VCaP (cell line): Measurements from ENCODE around the gene RASA3.
"Not testable (repeated sequence)": the region's sequence is repeated elsewhere in the genome, so short reads cannot be mapped to it uniquely, and the experiment has no call there.

Experiments
- H3K27ac ChIP-seq: fragments of 450-650 bp; 2 replicates; pipeline ENCODE4 v1.5.1; 2017
- CTCF ChIP-seq: fragments of 450-650 bp; conservative IDR thresholded peaks from 2 replicates; pipeline ENCODE4 v1.5.1; 2017; ENCODE audit warnings: mild to moderate bottlenecking, moderate library complexity

The RASA3 gene

GRCh38 chr13:114100446-114101357 is 31.7 kb downstream of the RASA3 start:
- no peak overlapping the region for H3K27ac ChIP-seq
- no peak for TF ChIP-seq CTCF

DNA sequence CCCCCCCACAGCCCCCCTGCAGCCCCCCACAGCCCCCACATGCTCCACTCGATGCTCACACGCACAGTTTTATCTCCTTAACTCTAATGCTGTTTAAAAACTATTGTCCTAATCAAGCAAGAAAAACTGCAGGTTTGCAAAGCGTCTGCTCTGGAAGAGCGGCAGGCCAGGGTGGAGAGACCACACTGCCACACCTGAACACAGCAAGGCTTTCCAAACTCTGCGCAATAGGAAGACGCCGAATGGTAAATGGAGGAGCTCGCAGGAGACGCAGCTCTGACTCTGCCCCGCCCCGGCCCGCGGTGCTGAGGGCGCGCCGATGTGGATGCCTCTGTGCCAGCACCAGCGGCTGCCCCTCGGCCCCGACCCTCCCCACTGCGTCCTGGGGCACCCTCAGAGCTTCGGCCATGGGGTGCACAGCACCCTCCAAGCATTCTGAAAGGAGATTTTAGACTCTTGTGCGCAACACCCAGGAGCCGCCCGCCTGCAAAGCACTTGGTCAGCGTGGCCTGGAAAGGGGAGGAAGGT is 32.4 kb downstream of the RASA3 start:
- no peak overlapping the region for H3K27ac ChIP-seq

GRCh38 chr13:114099191-114099590 is 33.2 kb downstream of the RASA3 start:
- TF ChIP-seq CTCF = no peak
- no peak overlapping the region for H3K27ac ChIP-seq

More for the DNA sequence above, 32.4 kb downstream of the RASA3 start:
- TF ChIP-seq CTCF = no peak

DNA sequence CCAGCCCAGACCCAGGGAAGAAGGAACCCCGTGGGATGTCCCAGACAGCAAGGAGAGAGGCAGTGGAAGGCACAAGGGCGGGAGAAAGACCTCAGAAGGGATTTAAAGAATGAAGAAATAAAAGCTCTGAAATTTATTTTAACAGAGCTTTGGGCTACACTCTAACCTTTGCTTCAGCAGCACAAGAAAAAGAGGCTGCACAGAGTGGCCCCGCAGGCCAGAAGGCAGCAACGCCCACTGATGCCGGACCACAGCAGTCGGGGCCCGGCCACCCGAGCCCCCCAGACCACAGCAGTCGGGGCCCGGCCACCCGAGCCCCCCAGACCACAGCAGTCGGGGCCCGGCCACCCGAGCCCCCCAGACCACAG is 33.8 kb downstream of the RASA3 start:
- H3K27ac ChIP-seq = not testable (repeated sequence)

DNA sequence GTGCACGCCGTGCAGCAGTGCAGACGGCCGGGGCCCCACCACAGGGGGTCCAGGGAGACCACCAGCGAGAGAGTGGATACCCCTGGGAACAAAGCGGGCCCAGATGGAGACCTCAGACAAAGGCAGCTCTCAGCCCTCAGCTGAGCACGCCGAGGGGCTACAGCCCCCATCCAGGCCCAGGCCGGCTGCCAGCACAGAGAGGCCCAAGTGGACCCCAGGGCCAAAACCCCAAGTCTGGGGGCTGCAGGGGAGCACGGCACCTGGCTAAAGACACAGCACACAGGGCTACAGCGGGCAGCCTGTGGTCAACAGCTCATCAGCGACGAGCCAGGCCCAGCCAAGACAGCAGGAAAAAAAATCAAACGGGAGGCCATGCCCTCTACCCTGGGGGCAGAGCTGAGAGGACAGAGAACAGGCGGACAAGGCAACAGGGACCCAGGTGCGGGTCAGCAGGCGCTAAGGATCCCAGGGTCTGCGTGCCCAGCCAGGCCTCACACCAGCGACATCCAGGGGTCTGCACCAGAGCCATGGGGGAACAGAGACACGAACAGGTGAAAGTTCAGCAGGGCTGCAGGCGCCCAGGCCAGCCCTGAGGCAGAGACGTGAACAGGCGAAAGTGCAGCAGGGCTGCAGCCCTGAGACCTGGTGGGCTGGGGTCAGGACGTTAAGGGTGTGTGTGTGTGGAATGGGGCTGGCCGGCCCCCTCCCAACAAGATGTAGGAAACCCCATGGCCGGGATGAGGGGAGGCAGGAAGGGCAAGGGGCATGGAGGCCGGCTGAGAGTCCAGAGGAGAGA is 34.3 kb downstream of the RASA3 start:
- no peak for TF ChIP-seq CTCF
- no peak overlapping the region for H3K27ac ChIP-seq

DNA sequence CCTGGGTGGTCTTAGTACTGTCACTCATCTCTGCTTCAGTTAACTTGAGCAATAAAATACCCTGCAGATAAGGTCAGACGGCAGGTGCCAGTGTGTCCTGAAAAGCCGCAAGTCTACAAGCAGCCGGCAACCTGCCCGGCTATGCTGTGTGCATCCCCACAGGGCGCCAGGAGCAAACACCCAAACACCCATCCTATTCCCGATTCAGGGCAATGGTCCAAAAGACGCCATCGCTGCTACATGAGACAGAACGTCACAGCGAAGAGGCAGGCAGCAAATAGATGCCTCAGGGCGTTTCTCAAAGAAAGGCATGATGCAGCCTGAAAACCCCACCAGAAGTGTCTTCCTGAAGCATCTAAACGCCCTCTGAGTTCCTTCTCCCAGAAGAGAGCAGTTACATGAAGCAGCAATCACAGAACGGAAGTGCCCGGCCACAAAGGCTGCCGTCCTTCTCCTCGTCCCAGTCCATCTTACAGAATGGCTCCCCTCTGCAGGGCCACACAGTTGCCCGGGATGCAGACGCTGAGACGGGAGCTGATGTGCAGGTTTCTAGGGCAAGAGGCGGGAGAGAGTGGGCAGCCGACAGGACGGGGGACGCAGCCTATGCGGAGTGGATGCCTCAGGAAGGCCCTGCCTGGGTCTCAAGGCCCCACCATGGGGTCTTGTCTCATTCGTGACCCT is 35.1 kb downstream of the RASA3 start:
- no peak overlapping the region for H3K27ac ChIP-seq

GRCh38 chr13:114096811-114097211 is 35.6 kb downstream of the RASA3 start:
- TF ChIP-seq CTCF = no peak
- H3K27ac ChIP-seq = no peak overlapping the region

More for the DNA sequence above, 35.1 kb downstream of the RASA3 start:
- TF ChIP-seq CTCF = no peak
